GM18907 (cell line): ENCODE results near the gene SPOP.

Experiments
- ATAC-seq: cut with Tn5 transposase; IDR thresholded peaks from one replicate; pipeline ENCODE4 v1.9.1; 2021; ENCODE audit warnings: mild to moderate bottlenecking, moderate library complexity; ENCODE audit not compliant: unreplicated experiment

SPOP gene

DNA sequence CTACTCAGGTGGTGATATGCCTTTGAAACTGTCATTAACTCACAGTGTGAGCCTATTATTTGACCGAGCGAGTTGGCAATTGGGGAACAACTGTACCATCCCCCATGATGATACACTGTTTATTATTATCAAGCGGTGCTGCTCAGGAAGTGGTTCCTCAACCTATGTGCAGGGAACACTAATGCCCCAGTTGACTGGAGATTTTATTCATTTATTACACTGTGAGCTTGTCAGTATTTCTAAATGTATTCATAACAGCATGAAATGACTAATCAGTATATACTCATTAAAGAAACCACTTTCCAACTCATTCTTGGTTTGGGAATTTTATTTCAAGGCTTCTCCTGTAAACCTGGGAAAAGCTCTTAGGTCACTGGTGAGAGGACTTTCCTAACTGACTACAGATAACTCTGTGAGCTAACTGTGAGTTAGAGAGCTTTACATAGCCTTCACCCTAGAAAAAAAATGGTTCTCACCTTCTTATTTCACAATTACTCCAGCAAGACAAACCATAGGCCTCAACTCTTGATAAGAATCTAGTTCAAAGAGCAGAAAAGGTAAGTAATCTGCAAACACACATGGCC, 59.8 kb downstream of the SPOP start:
- no peak for ATAC-seq

DNA sequence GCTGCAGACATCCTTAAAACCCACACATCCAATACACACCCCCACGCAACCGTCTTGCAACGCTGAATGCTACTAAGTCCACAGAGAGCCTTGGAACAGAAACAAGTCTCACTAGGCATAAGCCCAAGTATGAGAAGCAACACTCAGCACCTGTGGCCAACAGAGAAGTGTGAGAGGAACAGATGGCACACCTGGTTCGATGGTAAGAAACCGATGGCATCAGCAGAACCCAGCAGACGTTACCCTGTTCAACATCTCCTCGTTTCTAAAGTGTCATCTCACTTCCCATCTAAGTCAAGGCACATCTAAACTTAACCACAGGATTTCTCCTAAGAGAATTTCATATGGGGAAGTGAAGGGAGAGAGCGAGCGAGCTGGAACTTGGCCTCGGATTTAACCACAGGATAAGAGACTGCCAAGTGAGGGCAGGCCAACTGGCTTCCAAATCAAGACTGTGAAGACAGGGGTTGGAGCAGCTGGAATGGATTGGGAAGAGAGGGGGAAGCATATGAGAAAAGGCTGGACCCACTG, 61.2 kb downstream of the SPOP start:
- ATAC-seq, result no peak

DNA sequence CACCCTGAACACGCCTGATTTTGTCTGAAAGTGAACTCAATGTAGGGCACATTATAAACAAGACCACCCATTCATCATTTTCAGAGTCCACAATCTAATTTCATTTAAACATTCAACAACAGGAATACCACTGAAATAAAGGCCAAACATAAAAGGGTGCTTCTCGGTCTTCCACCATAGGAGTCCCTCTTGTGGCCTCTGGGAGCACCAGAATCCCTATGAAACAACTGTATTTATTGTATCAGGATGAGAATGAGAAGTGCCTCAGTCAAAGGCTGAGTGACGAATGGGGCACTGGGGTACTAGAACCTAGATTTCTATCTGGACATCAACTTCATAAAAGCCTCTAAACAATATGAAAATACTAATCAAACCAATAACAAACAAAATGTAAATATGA, 61.8 kb downstream of the SPOP start:
- no peak for ATAC-seq

DNA sequence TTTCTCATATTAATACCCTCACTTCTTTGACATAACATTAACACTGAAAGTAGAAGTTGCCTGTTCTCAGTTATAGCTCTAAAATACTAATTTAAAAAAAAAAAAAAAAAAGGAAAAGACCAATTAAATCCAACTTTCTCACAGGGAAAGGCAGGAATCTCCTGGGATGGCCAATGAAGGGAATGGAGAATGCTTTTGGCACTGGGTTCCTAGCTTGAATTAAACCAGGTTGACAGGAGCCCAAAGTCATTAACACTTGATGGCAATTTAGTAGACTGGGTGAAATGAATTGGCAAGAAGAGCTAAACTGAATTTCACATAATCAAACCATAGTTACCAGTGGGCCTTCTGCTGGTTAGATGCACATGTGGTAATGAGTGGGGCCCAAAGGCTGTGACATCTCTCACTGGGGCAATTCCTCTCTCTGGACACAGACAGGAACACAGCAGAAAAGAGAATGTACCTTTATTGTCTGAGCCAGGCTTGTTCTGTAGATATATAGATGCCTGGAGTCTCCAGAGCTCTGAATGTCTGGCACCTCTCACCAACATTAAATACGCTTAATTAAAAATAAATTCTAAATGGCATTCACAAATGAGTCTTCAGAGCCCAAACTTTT, 64.6 kb downstream of the SPOP start:
- ATAC-seq, result no peak

DNA sequence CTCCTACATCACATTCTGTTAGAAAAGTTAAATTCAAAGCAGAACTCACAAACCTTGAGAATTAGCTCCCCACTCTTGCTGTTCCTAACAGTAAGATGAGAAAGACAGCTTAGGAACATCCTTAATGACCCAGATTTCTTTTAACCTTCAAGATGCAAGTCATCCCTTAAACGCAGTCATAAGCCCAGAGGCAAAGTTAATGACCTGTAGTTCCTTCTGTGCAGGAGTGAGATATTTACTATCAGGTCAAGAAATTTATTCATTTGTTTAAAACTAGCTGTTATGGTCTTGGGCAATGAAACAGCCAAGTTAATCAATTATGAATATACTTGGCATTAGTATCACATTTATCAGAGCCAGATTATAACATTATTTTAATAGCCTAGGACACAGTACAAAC, 65.2 kb downstream of the SPOP start:
- ATAC-seq, result no peak

DNA sequence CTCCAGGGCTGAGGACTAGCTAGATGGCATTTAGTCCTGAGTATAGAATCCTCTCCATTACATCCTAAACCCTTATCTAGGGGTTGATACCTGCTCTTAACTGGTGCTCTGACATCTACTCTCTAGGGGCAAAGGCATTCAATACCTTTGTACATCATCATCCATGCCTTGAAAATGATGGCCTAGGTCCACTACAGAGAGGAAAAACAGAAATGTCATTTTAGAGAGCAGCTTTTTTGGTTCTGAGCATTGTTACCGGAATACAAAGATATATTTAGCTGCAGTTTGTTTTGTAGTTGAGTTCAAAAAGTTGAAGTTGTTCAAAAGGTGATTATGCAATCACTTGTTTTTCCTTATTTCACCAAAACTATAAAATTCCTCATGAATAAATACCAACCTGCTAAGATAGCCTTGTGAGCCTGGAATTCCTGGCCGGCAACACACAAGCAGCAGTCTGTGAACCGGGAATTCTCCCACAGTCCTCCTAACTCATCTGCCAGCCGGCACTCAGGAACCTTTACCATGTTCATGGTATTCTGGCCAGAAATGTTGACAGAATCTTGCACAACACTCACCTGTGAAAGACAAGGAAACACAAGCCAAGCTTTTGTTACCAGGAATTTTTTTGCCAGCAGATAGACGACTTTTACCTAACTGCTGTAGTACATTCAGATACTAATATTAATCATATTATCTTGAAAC, 66.9 kb downstream of the SPOP start:
- ATAC-seq, result no peak

DNA sequence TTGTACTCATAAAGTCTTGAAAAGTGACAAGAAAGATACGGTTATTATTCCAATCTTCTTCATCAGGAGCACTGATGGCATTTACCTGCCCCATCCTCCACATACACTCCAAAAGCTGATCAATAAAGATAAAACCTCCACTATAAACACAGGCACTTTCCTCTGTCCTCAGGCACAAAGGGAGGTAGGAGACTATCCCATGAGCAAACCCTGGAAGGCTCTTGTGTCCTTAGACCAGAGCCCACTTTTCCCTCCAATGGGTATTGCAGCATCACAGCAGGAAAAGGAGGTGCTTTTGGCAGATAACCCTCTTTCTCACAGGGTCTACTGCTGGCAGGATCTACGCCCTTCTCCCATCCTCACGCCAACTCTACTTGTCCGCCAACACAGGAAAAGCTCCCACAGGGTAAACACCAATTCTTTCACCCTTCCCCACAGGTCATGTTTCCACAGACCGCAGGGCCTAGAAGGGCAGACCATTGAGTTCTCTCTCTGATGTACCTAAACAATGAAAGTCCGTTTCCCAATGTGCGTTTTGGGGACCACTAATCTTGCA, 73.5 kb downstream of the SPOP start:
- ATAC-seq, result no peak

DNA sequence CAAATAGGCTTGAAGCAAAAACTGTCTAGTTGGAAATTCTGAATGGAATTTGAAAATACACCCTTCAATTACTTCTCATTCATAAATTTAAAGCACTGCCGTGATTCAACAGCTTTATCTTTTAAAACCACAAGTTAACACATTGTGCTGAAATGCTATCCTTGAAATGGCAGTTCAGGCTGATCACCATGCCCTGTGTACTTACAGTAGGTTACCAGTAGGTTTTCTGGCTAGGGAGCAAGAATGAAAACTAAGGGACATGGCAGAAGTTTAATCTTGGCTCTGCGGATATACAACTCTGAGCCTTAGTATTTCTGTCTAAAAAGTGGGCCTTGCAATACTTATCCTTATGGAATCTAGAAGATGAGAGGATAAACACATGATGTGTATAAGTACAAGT, 74.2 kb downstream of the SPOP start:
- ATAC-seq, result no peak

DNA sequence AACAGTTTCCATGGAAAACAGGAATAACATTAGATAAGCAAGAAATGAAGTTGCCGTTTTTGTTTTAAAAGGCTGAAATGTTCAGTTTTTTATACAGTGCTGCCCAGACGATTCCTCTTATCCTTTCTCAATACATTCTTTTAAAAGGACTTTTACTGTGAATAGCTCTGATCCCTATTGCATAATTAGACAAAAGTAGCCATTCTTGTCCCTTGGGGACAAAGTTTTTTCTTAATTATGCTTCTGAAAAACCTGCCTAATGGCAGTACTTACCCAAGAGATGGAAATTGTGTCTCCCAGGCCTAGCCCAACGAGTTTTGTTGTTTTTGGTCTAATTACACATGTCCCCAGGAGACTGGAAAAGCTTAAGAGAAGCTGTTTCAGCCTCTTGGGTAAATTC, 74.7 kb downstream of the SPOP start:
- no peak for ATAC-seq

DNA sequence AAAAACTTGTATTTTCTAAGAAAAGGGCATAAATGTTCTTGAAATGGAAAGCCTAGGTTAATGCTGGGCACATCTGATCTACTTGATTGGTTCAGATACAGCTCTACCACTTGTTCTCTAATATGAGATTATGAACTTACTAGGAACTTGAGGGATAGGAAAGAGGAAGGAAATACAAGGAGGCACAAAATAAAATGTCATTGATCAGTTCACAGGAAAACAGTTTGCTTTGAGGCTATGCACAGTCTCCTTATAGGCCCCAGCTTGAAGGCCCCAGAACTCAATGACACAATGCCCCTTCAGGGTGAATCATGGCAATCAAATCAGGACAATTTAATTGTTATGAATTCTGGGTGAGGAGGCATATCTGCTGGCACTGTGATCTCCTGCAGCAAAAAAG, 75.1 kb downstream of the SPOP start:
- ATAC-seq, result no peak

DNA sequence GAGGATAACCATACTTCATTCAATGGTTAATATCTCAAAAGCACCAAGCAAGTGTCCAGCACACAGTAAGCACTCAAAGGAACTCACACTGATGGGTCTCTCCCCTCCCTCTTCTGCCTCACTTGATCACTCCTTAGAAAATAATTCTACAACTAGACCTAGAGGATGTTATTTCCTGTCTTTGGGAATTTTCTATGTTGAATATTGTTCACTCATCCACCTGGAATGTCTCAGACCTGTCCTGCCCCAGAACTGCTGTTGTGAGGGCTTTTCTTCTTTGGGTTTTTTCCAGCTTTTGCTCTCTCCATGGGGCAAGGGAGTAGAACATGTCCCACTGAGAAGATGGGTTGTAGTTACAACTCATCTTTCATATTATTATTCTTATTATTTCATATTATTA, 76.9 kb downstream of the SPOP start:
- no peak for ATAC-seq

DNA sequence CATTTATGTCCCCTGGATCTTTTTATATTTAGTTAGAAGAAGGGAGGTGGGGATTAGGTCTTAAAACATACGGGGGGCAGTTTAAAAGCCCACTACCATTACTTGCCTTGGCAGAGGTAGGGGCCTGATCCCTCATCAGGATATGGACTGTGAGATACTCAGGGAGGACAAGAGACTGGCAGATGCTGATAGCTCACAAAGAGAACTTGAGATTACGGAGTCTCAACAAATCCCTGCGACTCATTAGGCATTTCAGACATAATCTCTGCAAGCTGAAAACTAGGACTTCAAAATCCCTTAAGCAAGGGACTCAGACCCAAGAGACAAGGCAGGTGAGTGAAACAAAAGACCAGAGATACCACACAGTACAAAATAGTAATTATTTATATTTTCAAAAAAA, 79.0 kb downstream of the SPOP start:
- no peak for ATAC-seq

DNA sequence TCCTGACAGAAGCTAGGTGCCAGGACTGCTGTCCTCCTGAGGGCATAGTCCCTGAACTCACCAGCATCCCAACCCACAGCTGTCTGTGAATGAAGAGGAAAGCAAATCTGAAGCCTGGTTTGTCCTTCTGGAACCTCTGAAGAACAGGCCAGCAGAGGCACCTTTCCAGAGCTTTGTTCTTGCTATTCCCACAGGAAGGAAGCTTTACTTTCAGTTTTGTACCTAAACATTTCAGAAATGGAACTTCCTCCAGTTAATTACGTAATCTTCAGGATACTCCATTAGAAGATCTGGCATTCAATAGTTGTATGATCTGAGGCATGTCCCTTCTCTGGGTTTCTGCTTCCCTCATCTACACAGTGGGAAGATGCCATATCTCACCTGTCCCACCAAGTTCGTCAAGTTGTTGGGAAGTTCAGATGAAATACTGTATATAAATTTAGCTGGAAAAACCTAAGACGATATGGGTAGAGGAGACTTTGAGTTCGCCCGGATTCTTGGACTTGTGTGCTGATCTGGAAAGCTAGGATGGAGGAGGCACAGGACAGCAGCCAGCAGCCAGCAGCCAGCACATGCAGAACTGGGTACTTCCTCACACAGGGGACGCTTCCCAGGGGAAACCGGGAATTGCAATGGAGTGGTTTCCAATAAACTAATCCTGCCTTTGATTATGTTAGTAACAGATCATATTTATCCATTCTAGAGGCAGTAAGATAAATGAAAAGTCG, 79.8 kb downstream of the SPOP start:
- ATAC-seq, result no peak

DNA sequence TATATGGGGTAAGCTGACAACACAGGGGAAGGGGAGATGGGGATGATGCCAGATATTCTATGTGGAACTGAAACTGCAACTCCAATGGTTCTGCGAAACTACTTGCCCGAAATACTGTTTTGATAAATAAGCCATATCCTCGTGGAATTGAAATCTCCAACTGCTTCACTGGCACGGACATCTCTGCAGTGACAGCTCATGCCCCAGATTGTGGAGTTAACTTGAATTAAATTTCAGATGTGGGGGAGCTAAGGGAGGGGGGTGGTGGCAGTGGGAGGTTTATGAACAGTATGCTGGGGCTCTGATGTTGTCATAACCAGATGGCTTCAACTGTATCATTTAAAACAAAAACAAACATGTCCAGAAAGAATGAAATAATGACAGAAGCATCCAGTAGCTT, 80.5 kb downstream of the SPOP start:
- ATAC-seq, result no peak

DNA sequence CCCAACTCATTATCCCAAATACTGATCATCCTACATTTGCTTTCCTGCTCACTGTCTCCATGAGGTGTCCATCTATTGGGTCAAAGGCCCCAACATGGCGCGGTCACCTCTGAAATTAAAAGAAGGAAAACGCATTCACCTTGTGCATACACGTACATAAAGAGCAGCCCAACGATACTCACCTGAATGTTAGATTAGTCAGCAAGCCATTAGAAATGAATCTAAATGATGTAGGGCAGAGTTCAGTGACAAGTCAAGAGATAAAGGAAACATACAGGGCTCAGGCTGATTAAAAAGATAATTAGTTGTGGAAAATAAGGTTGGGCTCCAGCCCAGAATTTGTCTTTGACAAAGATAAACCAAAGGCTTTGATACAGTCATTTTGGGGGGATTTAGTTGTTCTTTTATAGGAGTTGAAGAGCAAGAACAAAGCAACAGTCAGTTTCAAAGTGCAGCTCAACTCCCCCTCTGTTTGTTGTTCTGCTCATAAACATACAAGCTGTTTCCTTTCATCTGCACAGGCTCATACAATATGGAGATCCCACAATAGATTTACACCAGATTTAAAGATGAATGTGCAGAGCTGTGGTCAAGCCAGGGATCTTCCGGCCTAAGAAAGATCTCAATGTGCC, 81.2 kb downstream of the SPOP start:
- ATAC-seq, result no peak

DNA sequence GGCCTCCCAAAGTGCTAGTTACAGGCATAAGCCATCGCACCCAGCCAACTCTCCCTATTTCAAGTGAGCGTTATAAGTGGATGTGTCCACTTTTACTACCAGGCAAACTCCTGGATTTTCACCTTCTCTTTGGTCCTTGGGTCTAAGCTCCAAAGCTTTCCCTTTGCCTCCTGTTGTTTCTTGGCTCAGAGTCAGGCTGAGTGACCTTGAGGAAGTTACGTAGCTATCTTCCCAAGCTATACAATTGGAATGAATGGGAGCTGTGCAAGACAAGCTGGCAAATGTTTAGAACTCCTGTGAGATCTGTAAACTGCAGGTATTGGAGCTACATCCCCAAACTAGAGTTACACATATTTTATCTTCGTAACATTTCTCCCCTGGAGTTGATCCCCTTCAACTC, 81.9 kb downstream of the SPOP start:
- no peak for ATAC-seq

DNA sequence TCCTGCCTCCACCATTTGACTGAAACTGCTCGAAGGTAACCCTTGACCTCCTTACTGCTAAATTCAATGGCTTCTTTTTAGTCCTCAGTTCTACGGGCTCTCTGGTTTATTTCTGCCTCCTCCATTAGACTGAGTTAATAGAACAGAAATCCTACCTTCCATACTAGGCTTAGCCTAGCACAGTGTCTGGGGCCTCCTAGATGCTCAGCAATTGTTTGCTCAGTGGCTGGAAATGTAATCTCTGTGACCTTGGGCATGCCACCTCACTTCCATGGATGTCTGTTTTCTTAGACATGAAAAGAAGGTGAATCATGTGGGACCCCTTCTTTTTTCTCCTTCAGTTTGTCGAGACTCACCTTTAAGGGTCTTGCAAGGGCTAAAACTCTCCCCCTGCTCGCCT, 82.6 kb downstream of the SPOP start:
- no peak for ATAC-seq

DNA sequence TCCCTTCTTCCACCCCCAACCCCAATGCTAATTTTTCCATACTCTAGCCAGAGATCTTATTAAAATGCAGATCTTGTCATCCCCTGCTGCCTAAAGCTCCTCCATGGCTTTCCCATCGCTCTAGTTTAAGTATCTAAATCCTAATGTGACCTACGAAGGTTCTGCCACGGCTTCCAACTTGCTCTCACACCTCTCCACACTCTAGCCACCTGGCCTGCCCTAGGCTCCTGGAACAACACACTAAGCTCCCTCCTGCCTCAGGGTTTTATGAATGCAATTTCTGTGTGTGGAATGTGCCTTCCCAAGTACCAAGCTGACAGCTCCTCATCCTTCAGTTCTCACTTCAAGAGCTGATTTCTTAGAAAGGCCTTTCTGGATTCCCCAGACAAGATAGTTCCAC, 85.6 kb downstream of the SPOP start:
- no peak for ATAC-seq

DNA sequence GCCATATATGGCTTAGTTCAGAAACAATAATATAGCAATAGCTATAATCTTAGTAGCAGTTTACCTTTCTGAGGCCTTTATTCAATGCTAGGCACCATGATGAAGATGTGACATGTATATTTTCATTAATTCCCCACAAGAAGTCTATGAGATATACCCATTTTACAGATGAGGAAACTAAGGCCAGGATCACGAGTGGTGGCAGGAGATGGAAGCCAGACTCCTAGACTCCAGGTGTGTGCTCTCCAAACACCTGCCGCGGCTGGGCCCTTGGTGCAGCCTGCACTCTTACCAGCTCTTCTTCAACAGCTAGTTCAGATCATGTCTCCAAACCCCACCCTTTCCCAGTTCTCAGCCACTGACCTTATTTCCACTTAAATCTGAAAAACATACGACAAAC, 87.0 kb downstream of the SPOP start:
- no peak for ATAC-seq

DNA sequence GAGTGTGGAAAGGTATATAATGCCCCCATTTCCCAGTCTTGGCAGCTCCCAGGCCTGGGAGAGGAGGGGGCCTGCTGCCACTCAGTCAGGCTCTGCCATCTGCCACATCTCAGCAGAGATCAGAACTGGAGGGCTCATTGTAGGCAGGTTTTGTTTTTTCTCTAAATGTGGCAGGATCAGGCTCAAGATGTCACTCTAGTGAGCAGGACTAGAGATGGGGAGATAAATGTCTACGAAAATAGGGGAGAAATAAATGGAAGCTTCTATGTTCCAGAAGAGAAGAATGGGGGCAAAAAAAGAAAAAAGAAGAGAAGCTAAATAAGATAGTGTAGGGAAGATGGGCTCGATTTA, 88.3 kb downstream of the SPOP start:
- no peak for ATAC-seq
